HepG2 (cell line): Measurements from ENCODE around the gene IVD. TPM values are rescaled to one million over a fixed set of nuclear protein-coding genes. Genes with fewer than 3 reads are reported as not detected.
A peak's percentile ranks its signal among the peaks of the same experiment; 100 is the strongest.

Experiments
- CHCHD3 ChIP-seq: sonication (generic); formaldehyde crosslinking; IDR thresholded peaks from 2 replicates; pipeline ENCODE4 v1.8.0; 2022; ENCODE audit warnings: mild to moderate bottlenecking, missing genetic modification reagents, moderate library complexity
- DMAP1 ChIP-seq: IDR thresholded peaks from 2 replicates; pipeline ENCODE4 v1.6.1; 2016
- HMGXB3 ChIP-seq: sonication (generic); formaldehyde crosslinking; IDR thresholded peaks from 2 replicates; pipeline ENCODE4 v1.4.0; 2020; ENCODE audit warnings: missing genetic modification reagents, borderline replicate concordance
- HNF1A ChIP-seq, 2 experiments: sonication (generic) in 1 of 2; formaldehyde crosslinking in 1 of 2; IDR thresholded peaks; 2 replicates each; pipeline versions ENCODE4 v1.4.0 to v1.6.1; 2016 to 2020; ENCODE audit warnings: borderline replicate concordance in 1 of 2, low read depth in 1 of 2, mild to moderate bottlenecking in 1 of 2, missing genetic modification reagents in 1 of 2
- MXI1 ChIP-seq: IDR thresholded peaks from 3 replicates; pipeline ENCODE4 v1.6.1; 2012; ENCODE audit warnings: low read depth, low read length, inconsistent platforms, borderline replicate concordance
- PAX8 ChIP-seq: sonication (generic); formaldehyde crosslinking; IDR thresholded peaks from 2 replicates; pipeline ENCODE4 v1.8.0; 2022; ENCODE audit warnings: mild to moderate bottlenecking, missing genetic modification reagents, borderline replicate concordance
- RAD21 ChIP-seq: fragments of 450-650 bp; formaldehyde crosslinking; IDR thresholded peaks from 2 replicates; pipeline ENCODE4 v1.5.0; 2020; ENCODE audit warnings: mild to moderate bottlenecking
- TSC22D2 ChIP-seq: sonication (generic); formaldehyde crosslinking; IDR thresholded peaks from 2 replicates; pipeline ENCODE4 v1.5.1; 2020; ENCODE audit warnings: missing genetic modification reagents, mild to moderate bottlenecking, borderline replicate concordance
- ZIK1 ChIP-seq: sonication (generic); formaldehyde crosslinking; IDR thresholded peaks from 2 replicates; pipeline ENCODE4 v1.5.0; 2020; ENCODE audit warnings: mild to moderate bottlenecking, low read depth, missing genetic modification reagents, borderline replicate concordance
- polyA plus RNA-seq, 8 experiments: library from polyadenylated mRNA; depleted of rRNA in 3 of 8; stranded (reverse) in 7 of 8; unstranded in 1 of 8; fragments of >200 nt; fragmentation: Illumina TruSeq in 4 of 8; extraction: Trizol in 4 of 8; gene quantifications; 2 replicates each; pipeline versions ENCODE4 v1.2.1 to v1.2.3, GENCODE V29; 2011 to 2016; ENCODE audit warnings: low read depth in 4 of 8, missing spikeins in 1 of 8, mixed read lengths in 1 of 8; ENCODE audit not compliant: insufficient read depth in 1 of 8
- total RNA-seq, 5 experiments: library from RNA; depleted of rRNA; stranded (reverse); fragments of >200 nt; fragmentation: Illumina TruSeq; extraction: Trizol; gene quantifications; 2 replicates each; pipeline ENCODE4 v1.2.3, GENCODE V29; 2016; ENCODE audit warnings: low read depth in 1 of 5
- TF ChIP-seq, protein P1 (sequence below): sonication (generic); formaldehyde crosslinking; IDR thresholded peaks from 2 replicates; pipeline ENCODE4 v1.4.0; 2020; ENCODE audit warnings: mild to moderate bottlenecking, missing genetic modification reagents
- TF ChIP-seq, protein P2 (sequence below): sonication (generic); formaldehyde crosslinking; IDR thresholded peaks from 2 replicates; pipeline ENCODE4 v1.9.0; 2022; ENCODE audit warnings: missing genetic modification reagents, mild to moderate bottlenecking, borderline replicate concordance

IVD gene
- total and polyA plus RNA-seq, 2 of the 13 experiments (the other 11 are each of a cell fraction or from before 2014, with no cell fraction given), result 48.0 to 53.9 TPM

DNA sequence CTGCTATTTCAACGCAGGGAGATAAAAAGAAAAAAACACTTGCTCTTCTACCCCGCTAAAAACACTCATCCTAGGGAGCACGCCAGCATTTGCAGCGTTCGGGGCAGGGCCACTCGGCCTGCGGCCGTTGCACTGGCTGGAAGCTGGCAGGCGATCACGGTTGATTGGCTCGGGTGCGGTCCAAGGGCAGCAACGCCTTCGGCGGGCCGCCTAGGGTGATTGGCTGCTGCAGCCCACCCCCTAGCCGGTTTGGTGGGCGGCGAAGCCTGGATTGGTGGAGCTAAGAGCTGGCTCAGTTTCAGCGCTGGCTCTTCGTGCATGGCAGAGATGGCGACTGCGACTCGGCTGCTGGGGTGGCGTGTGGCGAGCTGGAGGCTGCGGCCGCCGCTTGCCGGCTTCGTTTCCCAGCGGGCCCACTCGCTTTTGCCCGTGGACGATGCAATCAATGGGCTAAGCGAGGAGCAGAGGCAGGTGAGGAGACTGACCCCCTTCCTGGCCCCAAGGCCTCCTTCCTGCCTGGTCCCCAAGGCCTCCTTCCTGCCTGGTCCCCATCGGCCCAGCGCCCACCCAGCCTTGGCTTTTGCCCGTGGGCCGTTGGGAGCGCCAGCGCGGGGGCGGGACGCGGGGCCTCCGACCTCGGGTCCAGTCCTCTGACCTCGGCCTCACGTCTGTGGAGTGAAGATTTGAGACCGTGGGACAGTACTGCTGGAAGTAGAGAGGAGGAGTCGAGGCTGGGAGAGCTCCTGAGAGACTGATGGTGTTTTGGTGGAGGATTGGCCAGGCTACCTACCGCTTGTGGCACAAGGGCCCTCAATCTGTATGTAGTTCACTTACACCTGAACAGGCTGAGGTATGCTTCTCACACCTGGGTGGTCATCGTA, at the start of gene IVD (continued):
- TF ChIP-seq HNF1A (IDR thresholded peaks at IDR 0.05; ENCODE audit: low read depth) (no peak), HNF1A (CRISPR knock-in tag; IDR thresholded peaks at IDR 0.05; ENCODE audit: borderline replicate concordance) (peak; percentile 68), DMAP1 (CRISPR knock-in tag) (peak; percentile 74; the same call in 1 of the 2 replicates), CHCHD3 (CRISPR knock-in tag) (peak; percentile 68; the same call in 1 of the 2 replicates), MXI1 (peak; percentile 56; the same call in 1 of the 3 replicates), HMGXB3 (CRISPR knock-in tag) (0 out of 2 replicates have a peak, but pooled peaks have one; percentile 23), PAX8 (CRISPR knock-in tag) (peak; percentile 88; the same call in 1 of the 2 replicates), RAD21 (CRISPR knock-in tag) (peak; percentile 30; the same call in 1 of the 2 replicates), TSC22D2 (CRISPR knock-in tag) (peak; percentile 78; the same call in 1 of the 2 replicates), ZIK1 (CRISPR knock-in tag) (peak; percentile 77)
- TF ChIP-seq, protein P1, sequence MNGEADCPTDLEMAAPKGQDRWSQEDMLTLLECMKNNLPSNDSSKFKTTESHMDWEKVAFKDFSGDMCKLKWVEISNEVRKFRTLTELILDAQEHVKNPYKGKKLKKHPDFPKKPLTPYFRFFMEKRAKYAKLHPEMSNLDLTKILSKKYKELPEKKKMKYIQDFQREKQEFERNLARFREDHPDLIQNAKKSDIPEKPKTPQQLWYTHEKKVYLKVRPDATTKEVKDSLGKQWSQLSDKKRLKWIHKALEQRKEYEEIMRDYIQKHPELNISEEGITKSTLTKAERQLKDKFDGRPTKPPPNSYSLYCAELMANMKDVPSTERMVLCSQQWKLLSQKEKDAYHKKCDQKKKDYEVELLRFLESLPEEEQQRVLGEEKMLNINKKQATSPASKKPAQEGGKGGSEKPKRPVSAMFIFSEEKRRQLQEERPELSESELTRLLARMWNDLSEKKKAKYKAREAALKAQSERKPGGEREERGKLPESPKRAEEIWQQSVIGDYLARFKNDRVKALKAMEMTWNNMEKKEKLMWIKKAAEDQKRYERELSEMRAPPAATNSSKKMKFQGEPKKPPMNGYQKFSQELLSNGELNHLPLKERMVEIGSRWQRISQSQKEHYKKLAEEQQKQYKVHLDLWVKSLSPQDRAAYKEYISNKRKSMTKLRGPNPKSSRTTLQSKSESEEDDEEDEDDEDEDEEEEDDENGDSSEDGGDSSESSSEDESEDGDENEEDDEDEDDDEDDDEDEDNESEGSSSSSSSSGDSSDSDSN (CRISPR knock-in tag), result peak; percentile 93
- TF ChIP-seq, protein P2, sequence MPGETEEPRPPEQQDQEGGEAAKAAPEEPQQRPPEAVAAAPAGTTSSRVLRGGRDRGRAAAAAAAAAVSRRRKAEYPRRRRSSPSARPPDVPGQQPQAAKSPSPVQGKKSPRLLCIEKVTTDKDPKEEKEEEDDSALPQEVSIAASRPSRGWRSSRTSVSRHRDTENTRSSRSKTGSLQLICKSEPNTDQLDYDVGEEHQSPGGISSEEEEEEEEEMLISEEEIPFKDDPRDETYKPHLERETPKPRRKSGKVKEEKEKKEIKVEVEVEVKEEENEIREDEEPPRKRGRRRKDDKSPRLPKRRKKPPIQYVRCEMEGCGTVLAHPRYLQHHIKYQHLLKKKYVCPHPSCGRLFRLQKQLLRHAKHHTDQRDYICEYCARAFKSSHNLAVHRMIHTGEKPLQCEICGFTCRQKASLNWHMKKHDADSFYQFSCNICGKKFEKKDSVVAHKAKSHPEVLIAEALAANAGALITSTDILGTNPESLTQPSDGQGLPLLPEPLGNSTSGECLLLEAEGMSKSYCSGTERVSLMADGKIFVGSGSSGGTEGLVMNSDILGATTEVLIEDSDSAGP (CRISPR knock-in tag), result peak; percentile 79; the same call in 1 of the 2 replicates
